OCI-LY7 (cell line): ENCODE data around the gene ZBTB48. TPM values are rescaled to one million over a fixed set of nuclear protein-coding genes. Genes with fewer than 3 reads are reported as not detected.

Source experiments
- BruUV-seq: library from RNA; stranded (reverse); fragments of 400-500 nt; replicated peaks from 2 replicates; lab custom pipeline; 2021; lab: Mats Ljungman, UMichigan
- CTCF ChIA-PET: fragments of 300-600 bp; sonication (Branson Sonifier 250); formaldehyde crosslinking; loops from one replicate; lab custom pipeline; 2022; ENCODE audit warnings: antibody characterized with exemption; ENCODE audit not compliant: unreplicated experiment; lab: Charles Lee
- POLR2A ChIA-PET: fragments of 300-600 bp; sonication (Branson Sonifier 250); formaldehyde crosslinking; loops from one replicate; lab custom pipeline; 2022; ENCODE audit warnings: antibody characterized with exemption; lab: Charles Lee
- DNase-seq: peaks from one replicate; pipeline ENCODE4 v3.0.0-alpha.2; 2015; ENCODE audit warnings: low spot score
- H2AFZ ChIP-seq: fragments of 200-600 bp; sonication (generic), shearing (Covaris generic); 2 replicates; pipeline ENCODE4 v1.6.1; 2014; ENCODE audit warnings: mild to moderate bottlenecking, antibody characterized with exemption, low read length, moderate library complexity
- H3K27ac ChIP-seq: fragments of 200-600 bp; sonication (generic); 2 replicates; pipeline ENCODE4 v1.5.1; 2014; ENCODE audit warnings: mixed run types, low read depth, mild to moderate bottlenecking, moderate library complexity, low read length, inconsistent platforms; ENCODE audit not compliant: poor library complexity, severe bottlenecking
- H3K36me3 ChIP-seq: fragments of 200-600 bp; sonication (generic); 2 replicates; pipeline ENCODE4 v1.6.1; 2014; ENCODE audit warnings: mild to moderate bottlenecking, antibody characterized with exemption, low read length, moderate library complexity, mixed read lengths; ENCODE audit not compliant: insufficient read depth
- H3K4me1 ChIP-seq: fragments of 200-600 bp; sonication (generic); 2 replicates; pipeline ENCODE4 v1.5.1; 2014; ENCODE audit warnings: mild to moderate bottlenecking, low read length; ENCODE audit not compliant: insufficient read depth, poor library complexity, severe bottlenecking
- H3K4me2 ChIP-seq: fragments of 200-600 bp; sonication (generic); 2 replicates; pipeline ENCODE4 v1.6.1; 2014; ENCODE audit warnings: mild to moderate bottlenecking, low read length
- H3K4me3 ChIP-seq: fragments of 200-600 bp; sonication (generic); 2 replicates; pipeline ENCODE4 v1.5.1; 2014; ENCODE audit warnings: mild to moderate bottlenecking, low read depth, low read length; ENCODE audit not compliant: poor library complexity, severe bottlenecking
- H3K79me2 ChIP-seq: fragments of 200-600 bp; sonication (generic); 2 replicates; pipeline ENCODE4 v1.6.1; 2016; ENCODE audit warnings: low read depth, mild to moderate bottlenecking, low read length, moderate library complexity, mixed read lengths; ENCODE audit not compliant: insufficient read depth
- H3K9me2 ChIP-seq: fragments of 200-600 bp; sonication (generic); 2 replicates; pipeline ENCODE4 v1.6.1; 2016; ENCODE audit warnings: mild to moderate bottlenecking, low read length, mixed read lengths; ENCODE audit not compliant: insufficient read depth
- H3K9me3 ChIP-seq: fragments of 200-600 bp; sonication (generic); 2 replicates; pipeline ENCODE4 v1.6.1; 2014; ENCODE audit warnings: mild to moderate bottlenecking, mixed run types, low read length, mixed read lengths
- H4K20me1 ChIP-seq: fragments of 200-600 bp; sonication (generic); 2 replicates; pipeline ENCODE4 v1.6.1; 2014; ENCODE audit warnings: mild to moderate bottlenecking, antibody characterized with exemption, low read length, moderate library complexity, mixed read lengths; ENCODE audit not compliant: insufficient read depth
- CTCF ChIP-seq: fragments of 200-600 bp; sonication (generic); conservative IDR thresholded peaks from 2 replicates; pipeline ENCODE4 v1.5.1; 2014; ENCODE audit warnings: mild to moderate bottlenecking, antibody characterized with exemption, low read length, moderate library complexity, mixed read lengths
- EZH2phosphoT487 ChIP-seq: fragments of 200-600 bp; sonication (generic); IDR thresholded peaks from 2 replicates; pipeline ENCODE4 v1.6.1; 2018; ENCODE audit warnings: low read depth, borderline replicate concordance, mild to moderate bottlenecking, mixed run types, antibody characterized with exemption, low read length, moderate library complexity, mixed read lengths
- intact Hi-C: fragments of 100-400 bp; cut with micrococcal nuclease; formaldehyde crosslinking; loops from one replicate; pipeline ENCODE4 v1.10.0; 2022; ENCODE audit not compliant: unreplicated experiment
- total RNA-seq, 2 experiments: library from RNA; depleted of rRNA in 1 of 2; stranded (reverse); fragments of >200 nt in 1 of 2; shearing (Covaris generic) in 1 of 2; gene quantifications; 2 replicates each; pipeline ENCODE4 v1.2.3, GENCODE V29; 2014 to 2022

Gene ZBTB48
- total RNA-seq, 2 experiments from 2014 or later, result 41.9 to 51.3 TPM

- Histone ChIP-seq H3K4me3 (no peak overlapping the region), H3K4me2 (no peak overlapping the region), H4K20me1 (no peaks in the 10 kb centered on the region), H3K9me3 (no peaks in the 10 kb centered on the region), H3K27ac (no peak overlapping the region), H3K79me2 (peaks cover 9% of the 10 kb centered on the region; the same call in 1 of the 2 replicates), H2AFZ (no peak overlapping the region), H3K9me2 (no peaks in the 10 kb centered on the region), H3K36me3 (peaks cover 44% of the 10 kb centered on the region), H3K4me1 (peaks cover 24% of the 10 kb centered on the region)
- ChIA-PET POLR2A (no interaction called here), CTCF (interaction anchor here (0.8 kb wide), 1 partner anchor 9 kb away, joined by 3 read pairs; no protein-coding TSS in a partner anchor)
- no peak for DNase-seq
- intact Hi-C loops, result loop anchor here (5.0 kb wide), 2 partner anchors 76 to 136 kb away; partner anchors contain the start of genes NOL9 and PLEKHG5
- BruUV-seq, result no TSS peak
- TF ChIP-seq CTCF, result no peak
- no peak for TF ChIP-seq EZH2phosphoT487
Measured at GRCh38 chr1:6627841-6628545, 48.2 kb downstream of the ZBTB48 start.

- H3K36me3 ChIP-seq, result peaks cover 44% of the 10 kb centered on the region
- ChIA-PET POLR2A (no interaction called here), CTCF (no interaction called here)
- H3K27ac ChIP-seq, result no peak overlapping the region
- TF ChIP-seq CTCF (no peak), EZH2phosphoT487 (no peak)
- DNase-seq, result no peak
- intact Hi-C loops, result loop anchor here (5.0 kb wide), 2 partner anchors 77 to 137 kb away; partner anchors contain the start of genes NOL9 and PLEKHG5
- H3K4me1 ChIP-seq, result peaks cover 15% of the 10 kb centered on the region
- H2AFZ ChIP-seq, result no peak overlapping the region
- no peaks in the 10 kb centered on the region for H4K20me1 ChIP-seq
- no peak overlapping the region for H3K4me2 ChIP-seq
- peaks cover 9% of the 10 kb centered on the region; the same call in 1 of the 2 replicates for H3K79me2 ChIP-seq
- no peaks in the 10 kb centered on the region for H3K9me3 ChIP-seq
- H3K4me3 ChIP-seq, result no peak overlapping the region
- H3K9me2 ChIP-seq, result no peaks in the 10 kb centered on the region
- BruUV-seq, result no TSS peak
Measured at GRCh38 chr1:6628971-6629479, 49.2 kb downstream of the ZBTB48 start.

- Histone ChIP-seq H3K4me3 (no peak overlapping the region), H3K9me3 (no peaks in the 10 kb centered on the region), H4K20me1 (no peaks in the 10 kb centered on the region), H3K4me1 (peaks cover 7% of the 10 kb centered on the region), H2AFZ (no peak overlapping the region), H3K27ac (no peak overlapping the region), H3K79me2 (peaks cover 9% of the 10 kb centered on the region; the same call in 1 of the 2 replicates), H3K4me2 (no peak overlapping the region), H3K9me2 (no peaks in the 10 kb centered on the region), H3K36me3 (peaks cover 51% of the 10 kb centered on the region)
- TF ChIP-seq CTCF, result no peak
- no peak for TF ChIP-seq EZH2phosphoT487
- no peak for DNase-seq
- intact Hi-C loops, result no loop called here
- CTCF ChIA-PET, result no interaction called here
- POLR2A ChIA-PET, result no interaction called here
- no TSS peak for BruUV-seq
Measured at GRCh38 chr1:6630027-6630426, 50.2 kb downstream of the ZBTB48 start.
